ENCODE data around the gene RIPK3.

Gene RIPK3

DNA sequence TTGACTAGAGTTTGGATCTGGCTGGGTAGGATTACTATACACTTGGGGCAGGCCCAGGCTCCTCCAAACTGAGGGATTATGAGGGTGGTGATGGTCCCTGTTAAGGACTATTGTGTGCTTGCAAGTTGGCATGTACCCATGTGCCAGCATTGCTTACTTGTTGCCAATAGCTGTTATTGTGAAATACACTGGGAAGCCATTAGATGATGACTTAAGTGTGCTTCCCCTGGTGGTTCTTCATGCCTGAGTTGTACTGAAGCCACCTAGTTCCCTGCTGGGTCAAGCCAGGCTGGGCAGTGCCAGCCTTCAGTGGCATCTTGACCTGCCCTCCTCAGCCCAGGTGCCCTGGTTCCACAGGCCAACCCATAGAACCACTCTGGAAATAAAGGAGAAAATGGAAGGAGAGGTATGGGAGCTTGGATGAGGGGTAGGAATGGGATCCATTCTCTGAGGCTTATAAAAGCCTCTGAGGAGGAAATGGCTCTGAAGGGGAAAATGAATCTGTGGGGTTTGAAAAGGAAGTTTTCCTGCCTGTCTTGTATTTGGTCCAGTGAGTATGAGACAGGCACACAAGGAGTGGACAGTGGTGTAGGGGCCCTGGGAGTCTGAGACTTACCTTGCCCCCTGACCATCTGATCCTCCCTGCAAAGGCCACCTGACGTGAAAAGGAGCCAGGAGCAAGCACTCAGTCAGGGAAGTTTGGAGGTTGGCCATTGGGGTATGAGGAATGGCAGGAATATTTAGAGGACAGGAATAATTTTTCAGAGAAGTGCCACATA, 27.8 kb downstream of the RIPK3 start:
- ChIA-PET CTCF (interaction anchor here (1.2 to 10.4 kb wide), 7 partner anchors 14 to 129 kb away, joined by 3 to 155 read pairs (median 72); partner anchors contain the start of genes ADCY4, CBLN3, DHRS1 and KHNYN), POLR2A (no interaction called here)
- no peak for DNase-seq (ENCODE audit: extremely low spot score)
- TF ChIP-seq, protein P1, sequence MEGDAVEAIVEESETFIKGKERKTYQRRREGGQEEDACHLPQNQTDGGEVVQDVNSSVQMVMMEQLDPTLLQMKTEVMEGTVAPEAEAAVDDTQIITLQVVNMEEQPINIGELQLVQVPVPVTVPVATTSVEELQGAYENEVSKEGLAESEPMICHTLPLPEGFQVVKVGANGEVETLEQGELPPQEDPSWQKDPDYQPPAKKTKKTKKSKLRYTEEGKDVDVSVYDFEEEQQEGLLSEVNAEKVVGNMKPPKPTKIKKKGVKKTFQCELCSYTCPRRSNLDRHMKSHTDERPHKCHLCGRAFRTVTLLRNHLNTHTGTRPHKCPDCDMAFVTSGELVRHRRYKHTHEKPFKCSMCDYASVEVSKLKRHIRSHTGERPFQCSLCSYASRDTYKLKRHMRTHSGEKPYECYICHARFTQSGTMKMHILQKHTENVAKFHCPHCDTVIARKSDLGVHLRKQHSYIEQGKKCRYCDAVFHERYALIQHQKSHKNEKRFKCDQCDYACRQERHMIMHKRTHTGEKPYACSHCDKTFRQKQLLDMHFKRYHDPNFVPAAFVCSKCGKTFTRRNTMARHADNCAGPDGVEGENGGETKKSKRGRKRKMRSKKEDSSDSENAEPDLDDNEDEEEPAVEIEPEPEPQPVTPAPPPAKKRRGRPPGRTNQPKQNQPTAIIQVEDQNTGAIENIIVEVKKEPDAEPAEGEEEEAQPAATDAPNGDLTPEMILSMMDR (IDR thresholded peaks at IDR 0.05; ENCODE audit: control extremely low read depth, extremely low read depth, low read depth, missing control alignments), result no peak

DNA sequence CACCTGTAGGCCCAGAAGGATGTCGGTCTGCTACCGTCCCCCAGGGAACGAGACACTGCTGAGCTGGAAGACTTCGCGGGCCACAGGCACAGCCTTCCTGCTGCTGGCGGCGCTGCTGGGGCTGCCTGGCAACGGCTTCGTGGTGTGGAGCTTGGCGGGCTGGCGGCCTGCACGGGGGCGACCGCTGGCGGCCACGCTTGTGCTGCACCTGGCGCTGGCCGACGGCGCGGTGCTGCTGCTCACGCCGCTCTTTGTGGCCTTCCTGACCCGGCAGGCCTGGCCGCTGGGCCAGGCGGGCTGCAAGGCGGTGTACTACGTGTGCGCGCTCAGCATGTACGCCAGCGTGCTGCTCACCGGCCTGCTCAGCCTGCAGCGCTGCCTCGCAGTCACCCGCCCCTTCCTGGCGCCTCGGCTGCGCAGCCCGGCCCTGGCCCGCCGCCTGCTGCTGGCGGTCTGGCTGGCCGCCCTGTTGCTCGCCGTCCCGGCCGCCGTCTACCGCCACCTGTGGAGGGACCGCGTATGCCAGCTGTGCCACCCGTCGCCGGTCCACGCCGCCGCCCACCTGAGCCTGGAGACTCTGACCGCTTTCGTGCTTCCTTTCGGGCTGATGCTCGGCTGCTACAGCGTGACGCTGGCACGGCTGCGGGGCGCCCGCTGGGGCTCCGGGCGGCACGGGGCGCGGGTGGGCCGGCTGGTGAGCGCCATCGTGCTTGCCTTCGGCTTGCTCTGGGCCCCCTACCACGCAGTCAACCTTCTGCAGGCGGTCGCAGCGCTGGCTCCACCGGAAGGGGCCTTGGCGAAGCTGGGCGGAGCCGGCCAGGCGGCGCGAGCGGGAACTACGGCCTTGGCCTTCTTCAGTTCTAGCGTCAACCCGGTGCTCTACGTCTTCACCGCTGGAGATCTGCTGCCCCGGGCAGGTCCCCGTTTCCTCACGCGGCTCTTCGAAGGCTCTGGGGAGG, 28.9 kb downstream of the RIPK3 start, which contains the start of gene LTB4R:
TSS of gene LTB4R (plus strand) at position 857 of the 959 bp plus-strand sequence. CDS start 4,150 bp downstream, outside the sequence.
- ChIA-PET POLR2A (interaction anchor here (1.1 to 1.5 kb wide), 2 partner anchors 30 to 121 kb away, joined by 3 read pairs; no protein-coding TSS in a partner anchor), CTCF (interaction anchor here (0.7 to 10.4 kb wide), 15 partner anchors 8 to 150 kb away, joined by 3 to 155 read pairs (median 12); partner anchors contain the start of genes ADCY4, CBLN3, DHRS1 and IRF9)
- TF ChIP-seq, protein P1 (IDR thresholded peaks at IDR 0.05; ENCODE audit: control extremely low read depth, extremely low read depth, low read depth, missing control alignments), result peak; percentile 58
- DNase-seq (ENCODE audit: extremely low spot score), result peak; percentile 65

GRCh38 chr14:24310265-24310645, 29.5 kb downstream of the RIPK3 start:
- no peak for DNase-seq (ENCODE audit: extremely low spot score)
- POLR2A ChIA-PET, result interaction anchor here (1.1 to 1.5 kb wide), 2 partner anchors 30 to 122 kb away, joined by 3 read pairs; no protein-coding TSS in a partner anchor
- TF ChIP-seq, protein P1 (IDR thresholded peaks at IDR 0.05; ENCODE audit: control extremely low read depth, extremely low read depth, low read depth, missing control alignments), result no peak
- CTCF ChIA-PET, result interaction anchor here (0.7 to 10.4 kb wide), 16 partner anchors 9 to 253 kb away, joined by 3 to 155 read pairs (median 16); partner anchors contain the start of genes ADCY4, CBLN3, DHRS1 and IRF9

DNA sequence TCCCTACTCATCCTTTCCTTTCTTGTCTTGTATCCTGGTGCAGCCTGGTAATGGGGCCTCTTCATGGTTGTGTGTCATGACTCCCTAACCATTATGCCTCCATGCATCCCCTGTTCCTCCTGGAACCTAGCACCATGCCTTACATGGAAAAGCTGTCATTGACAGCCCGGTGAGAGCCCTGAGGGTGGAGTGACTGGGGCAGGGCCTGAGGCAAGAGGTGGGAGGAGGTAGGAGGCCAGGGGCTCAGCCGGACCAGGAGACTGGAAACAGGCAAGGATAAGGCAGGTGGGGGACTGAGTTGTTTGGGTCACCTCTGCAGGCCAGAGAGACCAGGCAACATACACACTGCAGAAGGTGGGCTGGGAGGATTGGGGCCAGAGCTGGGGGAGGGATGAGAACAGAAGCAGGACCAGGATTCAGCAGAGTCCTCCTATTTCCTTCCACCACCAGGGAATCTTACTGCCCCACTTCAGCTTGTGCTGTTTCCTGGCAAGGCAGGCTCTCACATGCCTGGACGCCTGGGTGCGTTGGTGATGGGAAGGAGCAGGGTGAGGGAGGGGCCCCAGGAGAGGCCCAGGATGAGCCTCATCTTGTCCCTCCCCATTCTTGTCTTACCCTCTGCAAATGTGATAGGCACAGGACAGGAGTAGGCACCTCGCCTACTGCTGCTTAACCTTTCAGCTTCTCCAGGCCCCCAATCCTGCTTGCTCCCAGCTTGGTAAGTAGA, 30.1 kb downstream of the RIPK3 start, which contains the start of gene LTB4R2:
TSS of gene LTB4R2 (plus strand) at position 603 of the 727 bp plus-strand sequence. CDS start 525 bp downstream, outside the sequence.
- CTCF ChIA-PET, result interaction anchor here (0.7 to 10.4 kb wide), 22 partner anchors 9 to 379 kb away, joined by 3 to 155 read pairs (median 17); partner anchors contain the start of genes ADCY4, CBLN3, DHRS1 and IRF9
- no peak for DNase-seq (ENCODE audit: extremely low spot score)
- TF ChIP-seq, protein P1 (IDR thresholded peaks at IDR 0.05; ENCODE audit: control extremely low read depth, extremely low read depth, low read depth, missing control alignments), result no peak
- POLR2A ChIA-PET, result interaction anchor here (1.5 kb wide), 1 partner anchor 122 kb away, joined by 3 read pairs; no protein-coding TSS in a partner anchor

DNA sequence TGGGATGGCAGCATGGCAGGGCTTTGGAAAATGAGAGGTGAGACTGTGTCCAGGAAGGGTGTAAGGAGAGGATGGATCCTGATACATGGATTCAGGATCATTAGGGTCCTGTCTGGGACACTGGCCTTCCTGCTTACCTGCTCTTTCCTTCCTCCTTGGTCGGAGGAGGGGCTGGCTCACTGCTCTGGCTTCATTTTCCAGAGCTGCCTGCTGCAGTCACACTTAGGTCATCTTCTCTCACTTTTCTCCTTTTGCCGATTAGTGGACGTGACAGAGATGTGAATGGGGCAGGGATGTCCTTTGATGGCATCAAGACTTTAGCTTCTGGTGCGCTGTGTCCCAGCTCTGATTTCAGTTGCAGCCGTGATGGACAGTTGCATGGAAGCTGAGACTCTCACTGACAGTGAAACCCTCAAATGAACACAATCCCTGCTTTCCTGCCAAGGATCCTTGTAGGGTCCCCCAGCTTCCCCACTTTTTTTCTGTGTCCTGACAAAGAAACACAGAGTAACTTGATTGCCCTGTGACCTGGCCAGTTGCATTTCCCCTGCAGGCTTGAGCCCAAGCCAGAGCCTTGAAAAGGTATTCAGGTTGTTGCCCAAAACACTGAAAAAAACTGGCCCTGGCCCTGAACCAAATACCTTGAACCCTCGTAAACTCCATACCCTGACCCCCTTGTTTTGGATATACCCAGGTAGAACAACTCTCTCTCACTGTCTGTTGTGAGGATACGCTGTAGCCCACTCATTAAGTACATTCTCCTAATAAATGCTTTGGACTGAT, 31.3 kb downstream of the RIPK3 start:
- POLR2A ChIA-PET, result interaction anchor here (0.8 to 1.2 kb wide), 4 partner anchors 9 to 133 kb away, joined by 3 to 5 read pairs (median 4); partner anchors contain the start of genes DHRS1, NOP9 and TINF2
- DNase-seq (ENCODE audit: extremely low spot score), result no peak
- TF ChIP-seq, protein P1 (IDR thresholded peaks at IDR 0.05; ENCODE audit: control extremely low read depth, extremely low read depth, low read depth, missing control alignments), result peak; percentile 9
- CTCF ChIA-PET, result interaction anchor here (0.7 to 10.4 kb wide), 56 partner anchors 8 to 719 kb away, joined by 3 to 155 read pairs (median 6); partner anchors contain the start of genes ADCY4, CBLN3, CHMP4A and DHRS1

Measured in GM10248 (cell line).